ENCODE results near the gene SLC24A3. TPM values are rescaled to one million over a fixed set of nuclear protein-coding genes. Genes with fewer than 3 reads are reported as not detected.

SLC24A3 gene
- total RNA-seq, 4 donors from 2014 or later, result 2.3 to 6.9 (median 5.4) TPM

DNA sequence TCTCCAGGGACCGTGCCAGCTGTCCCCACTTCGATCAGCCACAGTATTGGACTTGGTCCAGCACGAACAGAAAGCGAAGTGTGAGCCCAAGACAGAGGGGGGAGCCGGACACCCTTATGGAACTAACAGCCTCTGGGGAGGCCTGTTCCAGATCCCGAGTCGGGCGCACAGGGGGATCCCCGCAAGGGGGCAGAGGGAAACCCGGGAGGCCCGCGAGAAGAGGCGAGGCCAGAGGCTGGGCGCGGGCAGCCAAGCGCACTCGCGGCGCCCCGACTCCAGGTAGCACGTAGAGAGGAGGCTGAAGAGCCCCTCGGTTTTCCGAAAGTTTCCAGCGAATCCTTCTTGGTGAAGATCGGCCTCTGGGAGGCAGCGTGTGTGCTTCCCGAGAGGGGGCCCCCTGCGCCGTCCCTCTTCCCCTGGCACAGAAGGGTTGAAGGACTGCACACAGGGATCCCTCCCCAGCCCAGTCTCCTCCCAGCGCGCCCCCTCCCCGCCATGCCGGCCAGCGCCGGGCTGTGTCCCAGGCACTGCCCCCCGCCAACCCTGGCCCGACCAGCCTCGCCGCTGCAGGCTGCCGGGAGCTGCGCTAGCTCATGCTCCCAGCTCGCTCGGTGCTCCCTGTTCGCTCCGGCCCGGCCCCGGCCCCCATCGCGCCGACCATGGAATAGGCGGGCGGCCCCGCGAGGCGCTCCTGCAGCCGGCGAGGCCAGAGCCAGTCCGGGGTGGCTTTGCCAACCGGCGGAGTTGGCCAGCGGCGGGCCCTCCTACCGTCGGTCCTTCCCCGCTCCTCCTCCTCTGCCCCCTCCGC, 577 bp upstream of the SLC24A3 start:
- no peak for TF ChIP-seq CTCF (IDR thresholded peaks at IDR 0.05)
- no peak for TF ChIP-seq POLR2A (IDR thresholded peaks at IDR 0.05)
- peak overlapping the region; percentile 27 for H3K4me3 ChIP-seq (ENCODE audit: low read depth, poor library complexity, severe bottlenecking)
- intact Hi-C loops (cut with DNase I; ENCODE audit: low total_unique reads), result no loop called here
- no peak for DNase-seq (ENCODE audit: low spot score in 2 of 2)
- whole genome bisulfite sequencing, 2 donors, result 0 to 2% methylated on average over 25 to 48 of the region's 66 CpGs

DNA sequence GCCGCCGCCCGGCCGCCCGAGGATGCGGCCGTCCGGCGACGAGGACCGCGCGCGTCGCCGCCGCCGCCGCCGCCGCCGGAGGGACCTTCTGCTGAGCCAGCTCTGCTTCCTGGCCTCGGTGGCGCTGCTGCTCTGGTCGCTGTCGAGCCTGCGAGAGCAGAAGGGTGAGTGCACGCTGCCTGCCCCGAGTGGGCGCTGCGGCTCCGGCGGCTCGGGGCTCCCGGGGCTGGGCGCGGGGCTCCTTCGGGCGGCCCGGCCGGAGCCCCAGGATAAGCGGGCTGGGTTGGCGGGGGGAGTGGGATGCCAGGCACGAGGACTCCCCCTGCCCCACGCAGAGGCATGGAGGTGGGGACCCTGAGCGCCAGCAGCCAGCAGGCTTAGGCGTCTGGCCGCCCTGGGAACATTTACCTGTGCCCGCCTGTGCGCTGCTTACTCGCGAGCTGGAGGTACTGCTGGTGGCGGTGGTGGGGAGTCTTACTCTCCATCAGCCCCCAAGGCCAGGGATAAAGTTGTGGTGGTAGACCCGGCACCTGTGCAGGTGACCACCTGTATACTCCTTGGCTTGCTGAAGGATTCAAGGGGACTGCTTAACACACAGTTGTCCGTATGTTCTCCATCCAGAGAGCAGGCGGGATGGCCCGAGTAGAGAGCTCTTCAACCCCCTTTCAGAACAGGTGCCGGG, 520 bp downstream of the SLC24A3 start:
- intact Hi-C loops (cut with DNase I; ENCODE audit: low total_unique reads), result no loop called here
- TF ChIP-seq CTCF (IDR thresholded peaks at IDR 0.05), result no peak
- TF ChIP-seq POLR2A (IDR thresholded peaks at IDR 0.05), result no peak
- WGBS, 2 donors, result 3 to 27% methylated on average over 5 to 49 of the region's 58 CpGs
- H3K4me3 ChIP-seq (ENCODE audit: low read depth, poor library complexity, severe bottlenecking), result peak overlapping the region; percentile 9
- DNase-seq (ENCODE audit: low spot score in 2 of 2), result peak; percentile 57 to 93

GRCh38 chr20:19213946-19214490, 1.6 kb downstream of the SLC24A3 start:
- DNase-seq (ENCODE audit: low spot score in 2 of 2), result no peak
- H3K4me3 ChIP-seq (ENCODE audit: low read depth, poor library complexity, severe bottlenecking), result no peak overlapping the region
- intact Hi-C loops (cut with DNase I; ENCODE audit: low total_unique reads), result no loop called here
- no peak for TF ChIP-seq POLR2A (IDR thresholded peaks at IDR 0.05)
- no peak for TF ChIP-seq CTCF (IDR thresholded peaks at IDR 0.05)
- WGBS, 2 donors, result 58 to 71% methylated on average over 11 of the region's 11 CpGs

DNA sequence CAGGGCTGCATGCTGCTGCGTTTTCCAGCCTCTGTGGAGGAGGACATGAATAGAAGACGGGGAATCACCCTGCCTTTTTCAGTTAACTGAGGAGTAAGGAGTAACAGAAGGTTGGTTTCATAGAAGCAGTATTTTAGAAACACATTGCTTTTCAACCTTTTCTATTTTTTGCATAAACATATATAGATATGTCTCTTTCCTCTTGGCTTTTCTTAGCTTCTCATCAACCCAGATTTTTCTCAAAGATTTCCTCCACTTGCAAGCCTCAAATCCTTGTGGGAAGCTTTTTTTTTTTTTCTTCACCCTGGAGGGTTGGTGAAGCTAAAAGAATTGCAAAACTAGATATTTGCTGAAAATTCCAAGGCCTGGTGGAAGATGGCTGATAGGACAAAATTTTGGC, 6.0 kb downstream of the SLC24A3 start:
- intact Hi-C loops (cut with DNase I; ENCODE audit: low total_unique reads), result no loop called here
- 81 to 92% methylated on average over 2 of the region's 2 CpGs for WGBS, 2 donors
- DNase-seq (ENCODE audit: low spot score in 2 of 2), result no peak
- H3K4me3 ChIP-seq (ENCODE audit: low read depth, poor library complexity, severe bottlenecking), result no peak overlapping the region
- TF ChIP-seq CTCF (IDR thresholded peaks at IDR 0.05) (no peak), POLR2A (IDR thresholded peaks at IDR 0.05) (no peak)

- intact Hi-C loops (cut with DNase I; ENCODE audit: low total_unique reads), result loop anchor here (10.0 kb wide), 1 partner anchor 132 kb away; no protein-coding TSS in a partner anchor
- no peak overlapping the region for H3K4me3 ChIP-seq (ENCODE audit: low read depth, poor library complexity, severe bottlenecking)
- TF ChIP-seq POLR2A (IDR thresholded peaks at IDR 0.05) (no peak), CTCF (IDR thresholded peaks at IDR 0.05) (no peak)
- 79 to 86% methylated on average over 2 of the region's 2 CpGs for WGBS, 2 donors
- DNase-seq (ENCODE audit: low spot score in 2 of 2), result no peak
These were observed 10.1 kb downstream of the SLC24A3 start for GRCh38 chr20:19222520-19223040.
